ENCODE measurements around the gene NLRC5.
"Not testable (repeated sequence)": the region's sequence is repeated elsewhere in the genome, so short reads cannot be mapped to it uniquely, and the experiment has no call there.

Gene NLRC5

GRCh38 chr16:57003439-57004386 lies 14.4 kb downstream of the NLRC5 start:
- DNase-seq, result no peak

- no peak for DNase-seq
Observed at GRCh38 chr16:57004387-57005250, 15.3 kb downstream of the NLRC5 start.

- not testable (repeated sequence) for DNase-seq
Observed at GRCh38 chr16:57005597-57005996, 16.2 kb downstream of the NLRC5 start.

- no peak for DNase-seq
Observed at GRCh38 chr16:57007050-57007449, 17.7 kb downstream of the NLRC5 start.

- no peak for DNase-seq
Observed at GRCh38 chr16:57007530-57007929, 18.2 kb downstream of the NLRC5 start.

- DNase-seq, result no peak
Observed at GRCh38 chr16:57008440-57008839, 19.1 kb downstream of the NLRC5 start.

- peak; percentile 41 for DNase-seq
Observed at GRCh38 chr16:57009643-57010170, 20.4 kb downstream of the NLRC5 start.

- no peak for DNase-seq
Observed at GRCh38 chr16:57012353-57012752, 23.0 kb downstream of the NLRC5 start.

GRCh38 chr16:57013229-57013628 lies 23.9 kb downstream of the NLRC5 start:
- DNase-seq, result no peak

- DNase-seq, result no peak
Observed at GRCh38 chr16:57013902-57014301, 24.5 kb downstream of the NLRC5 start.

- DNase-seq, result no peak
Observed at GRCh38 chr16:57016301-57016700, 26.9 kb downstream of the NLRC5 start.

GRCh38 chr16:57016831-57017230 lies 27.5 kb downstream of the NLRC5 start:
- DNase-seq, result no peak

GRCh38 chr16:57017251-57017650 lies 27.9 kb downstream of the NLRC5 start:
- no peak for DNase-seq

GRCh38 chr16:57019746-57020145 lies 30.4 kb downstream of the NLRC5 start:
- no peak for DNase-seq

GRCh38 chr16:57020651-57021050 lies 31.3 kb downstream of the NLRC5 start:
- no peak for DNase-seq

- DNase-seq, result no peak
Observed at GRCh38 chr16:57021757-57022156, 32.4 kb downstream of the NLRC5 start.

- peak; percentile 44 for DNase-seq
Observed at GRCh38 chr16:57022445-57022844, 33.1 kb downstream of the NLRC5 start.

- DNase-seq, result peak; percentile 86
Observed at GRCh38 chr16:57023541-57024249, 34.3 kb downstream of the NLRC5 start.

- DNase-seq, result no peak
Observed at GRCh38 chr16:57024894-57025680, 35.7 kb downstream of the NLRC5 start.

- no peak for DNase-seq
Observed at GRCh38 chr16:57025941-57026777, 36.8 kb downstream of the NLRC5 start.

- DNase-seq, result no peak
Observed at GRCh38 chr16:57026778-57027062, 37.4 kb downstream of the NLRC5 start.
